Head of caudate nucleus (tissue), 42 donors: ENCODE results near the gene NFYC.

Experiments used
- DNase-seq, 42 donors: peaks; one replicate each; pipeline versions ENCODE4 v3.0.0 to v3.0.0-alpha.2; 2020 to 2021; ENCODE audit warnings: mixed read lengths in 7 of 42
- intact Hi-C: fragments of 100-400 bp; cut with DNase I; formaldehyde crosslinking; loops from one replicate; pipeline ENCODE4 v1.15.0; 2022

Gene NFYC

DNA sequence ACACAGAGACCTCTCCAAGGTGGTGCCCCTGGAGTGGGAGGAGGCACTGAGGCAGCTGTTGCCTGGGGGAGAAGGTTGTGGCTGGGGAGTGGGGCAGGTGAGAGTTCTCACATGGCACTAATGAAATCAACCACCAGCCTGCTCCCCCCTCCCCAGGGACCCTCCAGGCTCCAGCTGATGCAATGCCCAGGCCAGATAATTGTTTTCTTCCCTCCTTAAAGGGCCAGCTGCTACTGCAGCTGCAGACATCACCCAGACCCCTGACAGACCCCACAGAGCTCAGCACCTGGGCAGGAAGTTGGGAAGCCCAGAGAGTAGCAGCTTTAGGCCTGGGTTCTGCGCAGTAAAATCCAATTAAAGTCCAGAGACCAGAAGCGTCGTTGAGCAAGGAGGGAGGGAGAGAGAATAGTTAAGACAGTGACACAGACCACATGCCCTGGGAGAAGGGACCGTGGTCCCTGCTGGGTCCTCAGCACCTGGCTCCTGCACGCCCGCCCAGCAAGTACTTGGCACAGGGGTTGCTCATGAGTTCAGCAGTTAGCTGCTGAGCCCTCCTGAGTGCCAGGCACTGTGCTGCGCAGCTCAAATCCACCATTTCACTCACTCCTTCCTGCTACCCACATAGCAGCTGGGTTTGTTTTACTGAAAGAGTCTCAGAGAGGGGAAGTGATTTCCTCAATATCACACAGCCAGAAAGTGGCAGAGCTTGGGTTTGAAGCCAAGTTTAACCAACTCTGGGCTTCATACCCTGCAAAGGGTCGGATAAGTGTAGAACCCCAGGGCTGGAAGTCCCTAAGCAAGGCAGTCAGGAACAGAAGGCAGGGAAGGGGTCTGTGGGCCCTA, 28.0 kb upstream of the NFYC start:
- intact Hi-C loops: no loop called here
- DNase-seq: no peak

DNA sequence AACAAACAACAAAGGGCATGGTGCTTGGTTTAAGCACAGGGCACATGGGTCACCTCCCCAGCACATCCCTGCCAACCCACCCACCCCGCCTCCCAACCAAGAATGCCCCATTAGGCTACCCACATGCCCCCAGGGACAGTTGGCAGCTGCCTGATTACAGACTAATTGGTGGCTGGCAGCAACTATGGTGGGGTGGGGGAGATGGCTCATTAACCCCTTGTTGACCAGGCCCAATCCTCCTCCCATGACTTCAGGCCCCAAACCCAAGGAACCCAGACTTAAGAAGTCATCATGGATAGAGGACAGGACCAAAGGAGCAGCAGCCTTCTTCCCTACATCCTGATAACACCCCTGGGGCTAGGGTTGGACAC, 27.4 kb upstream of the NFYC start:
- intact Hi-C loops: no loop called here
- DNase-seq: no peak

GRCh38 chr1:40664791-40665190, 26.7 kb upstream of the NFYC start:
- intact Hi-C loops: no loop called here
- no peak for DNase-seq

- peak; percentile 55 to 94 (median 88) for DNase-seq
- intact Hi-C loops: no loop called here
Measured at GRCh38 chr1:40665335-40666171, 26.0 kb upstream of the NFYC start, which contains the start of gene RIMS3. RIMS3 (minus strand) TSS chr1:40665682; CDS start chr1:40641925, 23,757 bp downstream.

DNA sequence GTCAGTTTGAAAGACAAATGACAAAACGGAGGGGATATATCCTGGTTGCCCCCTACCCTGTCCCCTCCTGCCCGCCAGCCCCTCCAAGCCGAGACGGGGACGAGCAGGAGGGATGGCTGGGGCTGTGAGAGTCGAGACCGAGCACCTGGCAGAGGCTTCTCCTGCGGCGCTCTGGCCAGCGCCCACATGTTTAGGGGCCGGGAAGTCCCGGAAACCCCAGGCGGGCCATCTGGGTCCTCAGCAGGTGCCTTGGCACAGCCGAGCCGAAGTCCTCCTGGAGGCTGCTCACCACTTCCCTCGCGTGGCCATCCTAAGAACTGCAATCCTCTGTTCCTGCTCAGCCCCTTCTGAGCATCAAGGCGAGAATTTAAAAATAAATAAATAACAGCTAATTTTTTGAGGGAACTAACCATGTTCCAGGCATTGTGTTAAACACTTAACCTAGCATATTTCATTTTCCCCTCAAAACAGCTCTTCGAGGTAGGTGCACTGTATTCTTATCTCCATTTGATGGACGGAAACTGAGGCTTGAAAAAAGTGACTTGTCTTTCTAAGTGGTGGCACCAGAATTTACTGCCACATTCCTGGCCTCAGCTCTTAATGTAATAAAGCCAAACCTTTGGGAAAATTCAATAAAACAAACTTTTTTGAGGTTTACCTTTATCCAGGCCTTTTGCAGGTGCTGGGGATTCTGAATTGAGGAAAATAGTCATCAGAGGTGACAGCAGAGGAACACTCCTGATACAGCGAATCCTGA, 22.6 kb upstream of the NFYC start:
- DNase-seq: peak; percentile 73 to 94 (median 87)
- intact Hi-C loops: loop anchor here (1.0 kb wide), 1 partner anchor 57 kb away; no protein-coding TSS in a partner anchor

DNA sequence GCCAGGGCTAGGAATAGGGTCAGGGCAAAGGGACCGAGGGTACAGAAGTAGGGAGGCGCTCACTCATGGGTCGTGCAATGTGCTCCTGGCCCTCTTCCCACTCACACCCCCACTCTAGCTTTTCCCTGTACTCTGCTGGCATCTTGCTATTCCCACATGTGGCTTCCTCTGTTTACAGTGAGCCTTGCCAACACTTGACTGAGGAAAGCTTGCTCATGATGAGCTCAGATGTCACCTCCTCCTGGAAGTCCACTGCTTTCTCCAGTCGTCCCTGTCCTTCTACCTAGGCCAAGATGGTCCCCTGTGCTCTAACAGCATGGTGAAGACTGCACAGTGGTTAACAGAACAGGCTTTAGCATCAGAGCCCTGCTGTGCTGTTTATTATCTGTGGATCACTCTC, 18.1 kb upstream of the NFYC start:
- intact Hi-C loops: no loop called here
- DNase-seq: no peak

DNA sequence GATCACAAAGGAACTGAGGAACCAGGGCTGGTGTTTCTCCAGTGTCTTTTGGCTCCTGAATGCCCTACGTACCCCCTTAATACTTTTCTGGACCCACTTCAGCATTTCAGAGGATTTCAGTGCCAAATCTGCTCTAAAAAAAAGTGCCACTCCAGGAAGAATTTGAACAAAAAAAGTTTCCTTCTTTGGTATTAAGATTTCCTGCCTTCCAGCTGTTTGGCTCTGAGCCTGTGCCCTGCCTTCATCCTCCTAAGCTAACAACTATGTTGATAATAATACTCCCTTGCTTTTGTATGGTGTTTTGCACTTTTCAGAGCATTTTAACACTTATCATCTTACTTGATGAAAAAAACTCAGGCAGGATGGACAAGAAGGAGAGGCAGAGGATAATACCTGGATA, 15.0 kb upstream of the NFYC start:
- intact Hi-C loops: no loop called here
- DNase-seq: no peak

GRCh38 chr1:40679165-40679953, 12.1 kb upstream of the NFYC start:
- no peak for DNase-seq
- intact Hi-C loops: no loop called here

DNA sequence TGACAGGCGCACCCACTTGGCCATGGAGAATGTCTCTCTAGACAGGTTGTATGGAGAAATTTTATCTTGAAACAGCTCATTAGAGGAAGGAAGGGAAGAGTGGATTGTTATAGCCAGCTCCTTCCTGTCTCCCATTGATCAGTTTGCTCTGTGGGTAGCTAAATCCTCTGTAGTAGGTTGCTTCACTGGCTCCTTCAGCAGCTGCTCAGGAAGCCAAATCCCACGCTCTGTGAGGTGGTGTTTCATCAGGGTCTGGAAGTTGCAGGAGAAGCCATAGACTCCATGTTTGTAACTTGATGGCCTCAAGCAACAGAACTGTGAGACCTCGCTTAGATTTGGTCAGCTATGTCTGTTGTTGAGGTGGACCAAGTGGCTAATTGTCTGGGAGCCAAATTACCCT, 6.8 kb upstream of the NFYC start:
- intact Hi-C loops: no loop called here
- DNase-seq: no peak

GRCh38 chr1:40687059-40687458, 4.4 kb upstream of the NFYC start:
- intact Hi-C loops: no loop called here
- DNase-seq: no peak

- DNase-seq: no peak
- intact Hi-C loops: no loop called here
Measured at GRCh38 chr1:40687661-40688060, 3.8 kb upstream of the NFYC start.

DNA sequence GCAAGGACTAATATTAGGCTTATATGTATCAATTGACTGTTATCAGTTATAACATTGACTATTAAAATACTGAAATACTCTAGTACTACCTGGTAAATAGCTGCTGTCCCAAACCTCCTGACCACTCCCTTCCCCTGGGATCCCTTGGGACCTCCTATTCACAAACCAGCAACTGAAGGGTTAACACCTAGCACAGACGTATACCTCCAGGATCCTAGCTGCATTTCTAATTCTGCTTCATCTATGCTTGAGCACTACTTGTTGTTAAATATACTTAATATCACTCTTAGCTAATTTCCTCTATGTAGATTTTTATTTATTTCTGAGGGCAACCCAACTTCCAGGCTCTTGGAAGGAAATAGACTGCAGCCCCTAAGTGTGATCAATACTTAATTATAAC, 1.8 kb upstream of the NFYC start:
- DNase-seq: no peak
- intact Hi-C loops: loop anchor here (2.0 kb wide), 1 partner anchor 19 kb away; no protein-coding TSS in a partner anchor

GRCh38 chr1:40690771-40691537, 550 bp upstream of the NFYC start:
- intact Hi-C loops: loop anchor here (2.0 kb wide), 1 partner anchor 18 kb away; no protein-coding TSS in a partner anchor
- peak in 1 of 42 donors; percentile 5 for DNase-seq

GRCh38 chr1:40692429-40692895, 958 bp downstream of the NFYC start:
- DNase-seq: peak in 7 of 42 donors; percentile 17 to 65 (median 55)
- intact Hi-C loops: no loop called here

GRCh38 chr1:40693425-40693824, 1.9 kb downstream of the NFYC start:
- intact Hi-C loops: no loop called here
- DNase-seq: no peak

DNA sequence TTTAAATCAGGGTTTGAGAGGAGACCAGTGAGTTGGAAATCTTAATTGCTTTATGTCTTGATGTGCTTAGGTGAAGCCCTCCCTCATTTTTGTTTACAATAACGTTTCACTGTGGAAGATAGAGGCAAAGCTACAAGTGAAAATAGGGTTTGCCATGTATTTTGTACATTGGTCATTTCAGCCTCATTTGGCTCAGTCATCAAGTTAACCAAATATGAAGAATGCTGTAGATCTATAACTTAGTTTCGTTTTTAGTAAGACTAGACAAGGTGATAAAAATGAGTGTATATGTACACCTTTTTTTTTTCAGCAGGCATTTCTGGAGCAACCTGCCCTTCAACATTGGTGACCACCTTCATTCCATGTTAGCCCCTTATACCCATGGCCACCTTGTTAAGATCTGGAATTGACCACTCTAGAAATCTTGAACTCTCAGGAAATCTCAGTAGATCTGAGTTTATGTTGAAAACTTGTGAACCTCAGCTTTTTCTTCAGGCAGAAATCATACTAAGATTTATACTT, 2.9 kb downstream of the NFYC start:
- intact Hi-C loops: no loop called here
- no peak for DNase-seq

DNA sequence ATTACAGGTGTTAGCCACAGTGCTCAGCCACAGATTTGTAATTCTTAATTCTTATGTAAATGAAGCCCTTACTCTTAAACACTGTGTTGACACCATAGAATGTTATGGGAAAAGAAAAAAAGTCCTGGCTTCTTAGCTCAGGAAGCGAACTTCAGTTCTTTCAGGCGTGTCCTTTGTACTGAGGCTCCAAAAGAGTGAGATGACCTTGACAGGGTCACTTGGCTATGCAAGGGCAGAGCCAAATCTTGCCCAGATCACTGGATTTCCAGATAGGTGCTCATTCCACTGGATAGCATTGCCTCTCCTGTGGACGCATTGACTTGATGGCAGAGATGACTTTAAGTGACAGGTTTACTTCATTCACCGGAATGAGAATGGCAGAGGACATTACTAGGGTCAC, 4.8 kb downstream of the NFYC start:
- no peak for DNase-seq
- intact Hi-C loops: no loop called here

DNA sequence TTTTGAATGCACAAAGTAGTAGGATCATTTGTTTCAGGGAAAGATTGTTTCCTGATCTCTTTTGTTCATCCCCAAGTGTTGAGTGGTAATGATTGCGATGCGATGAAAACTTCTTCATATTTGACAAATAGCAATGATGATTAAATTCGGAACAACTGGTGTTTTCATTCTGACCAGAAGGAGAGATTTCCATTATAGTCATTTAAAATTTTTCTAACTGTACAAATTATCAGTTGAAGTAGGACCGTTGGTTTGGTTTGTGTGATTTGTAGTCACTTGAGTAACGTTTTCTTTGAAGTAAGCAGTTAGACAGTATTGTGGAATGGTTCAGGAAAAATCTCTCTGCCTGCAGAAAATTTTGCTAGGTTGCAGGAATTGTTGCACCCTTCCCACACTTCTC, 5.9 kb downstream of the NFYC start:
- intact Hi-C loops: no loop called here
- no peak for DNase-seq
